HG02588 (cell line): ENCODE measurements around the gene ATF6B.

Source experiments
- ATAC-seq: cut with Tn5 transposase; IDR thresholded peaks from one replicate; pipeline ENCODE4 v1.9.1; 2021; ENCODE audit warnings: mild to moderate bottlenecking, moderate library complexity; ENCODE audit not compliant: unreplicated experiment

ATF6B gene

DNA sequence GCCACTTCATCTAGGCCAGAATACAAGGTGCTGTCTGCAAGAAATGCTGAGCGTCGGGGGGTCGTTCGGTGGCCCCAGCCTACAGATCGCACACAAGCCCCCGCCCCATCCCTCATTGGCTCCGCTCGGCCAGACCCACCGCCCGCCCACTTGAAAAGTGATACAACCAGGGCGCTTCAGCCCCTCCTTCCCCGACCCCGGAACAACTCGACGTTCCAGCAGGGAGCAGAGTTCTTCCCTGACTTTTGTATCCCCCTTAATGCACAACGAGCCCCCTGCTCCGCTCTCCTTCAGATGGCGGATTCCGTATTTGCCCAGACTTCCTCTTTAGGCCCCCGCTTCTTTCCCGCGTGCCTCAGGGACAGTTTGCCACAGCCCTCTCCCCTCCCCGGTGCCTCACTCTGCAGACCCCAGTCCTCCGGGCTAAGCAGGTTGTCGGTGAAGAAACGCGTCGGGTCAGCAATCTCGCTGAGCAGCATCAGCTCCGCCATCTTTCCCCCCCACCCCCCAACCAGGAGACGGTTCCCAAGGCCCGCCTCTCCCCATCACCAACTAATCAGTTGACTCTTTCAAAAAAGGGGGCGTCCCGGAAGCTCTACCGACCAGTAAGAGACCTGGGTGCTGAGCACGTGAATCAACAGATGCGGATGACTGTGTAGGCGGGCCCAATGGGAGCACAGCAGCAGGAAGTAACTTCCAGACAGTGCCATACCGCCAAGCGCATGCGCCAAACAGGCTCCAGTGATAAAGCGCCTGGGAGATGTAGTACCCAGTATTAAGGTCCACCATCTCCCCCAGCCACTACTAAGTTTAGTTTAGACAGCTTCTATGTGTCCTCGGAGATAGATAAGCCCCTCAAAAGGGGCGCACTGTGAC, at the start of gene ATF6B:
TSS of gene ATF6B (minus strand) at position 530 of the 876 bp plus-strand sequence. CDS start at position 491, 39 bp downstream.
- peak; percentile 81 for ATAC-seq

DNA sequence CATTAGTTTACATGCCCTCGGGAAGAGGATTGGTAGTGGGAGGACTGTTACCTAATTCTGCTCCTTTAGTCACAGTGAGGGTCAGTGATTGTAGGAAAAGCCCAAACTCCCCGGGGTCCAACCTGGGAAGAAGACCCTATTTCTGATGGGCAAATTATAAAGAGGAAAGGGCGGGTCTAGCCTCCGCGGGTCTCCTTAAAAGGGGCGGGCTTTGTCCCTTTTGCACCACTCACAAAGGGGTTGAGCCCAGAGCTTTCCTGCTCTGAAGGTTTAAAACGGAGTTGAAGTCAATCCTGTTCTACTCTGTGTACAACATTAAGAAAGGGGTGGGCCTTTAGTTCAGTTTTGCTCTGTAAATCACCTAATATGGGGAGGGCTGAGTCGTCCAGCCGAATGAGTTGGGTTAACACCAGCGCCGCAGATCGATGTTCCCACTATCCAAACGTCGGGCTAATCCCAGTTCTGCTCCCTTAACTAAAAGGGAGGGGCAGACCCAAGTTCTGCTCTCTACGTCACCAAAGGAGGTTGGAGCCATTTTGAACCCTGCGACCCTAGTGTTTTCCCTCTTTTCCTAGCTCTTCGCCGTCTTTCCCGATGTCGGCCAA, 49.2 kb upstream of the ATF6B start:
- no peak for ATAC-seq

DNA sequence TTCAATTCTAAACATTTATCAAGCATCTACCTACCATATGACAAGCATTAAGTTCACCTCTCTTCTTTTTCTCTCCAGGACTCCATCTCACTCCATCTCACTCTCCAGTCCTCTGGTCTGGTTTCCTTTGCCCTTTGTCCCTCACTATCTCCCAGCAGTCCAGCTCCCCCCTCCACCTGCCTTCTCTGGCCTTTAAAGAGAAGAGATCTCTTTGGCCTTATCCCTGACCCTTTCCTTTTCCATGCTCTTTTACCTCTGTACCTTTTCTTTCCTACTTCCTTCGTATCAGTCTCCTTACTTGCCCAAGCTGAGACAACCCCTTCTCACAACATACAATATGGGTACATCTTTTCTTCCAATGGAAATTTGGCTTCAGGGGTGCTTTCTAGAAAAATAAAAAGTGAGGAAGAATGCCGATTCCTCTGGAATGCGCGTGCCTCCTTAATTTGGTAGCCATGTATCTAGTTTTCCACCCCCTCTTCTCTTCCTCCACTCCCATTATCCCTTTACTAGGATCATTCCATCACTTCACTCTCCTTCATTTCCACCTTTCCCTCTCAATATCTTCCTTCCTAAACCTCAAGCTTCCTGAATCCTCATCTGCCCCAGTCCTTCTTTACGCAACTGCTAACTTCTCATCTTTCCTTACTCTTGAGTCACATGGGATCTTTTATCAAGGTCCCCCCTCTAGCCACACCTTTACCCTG, 48.6 kb upstream of the ATF6B start:
- ATAC-seq = no peak

- peak; percentile 34 for ATAC-seq
Observed at GRCh38 chr6:32175711-32176475, 47.8 kb upstream of the ATF6B start, which contains the start of gene AGPAT1. Gene AGPAT1, minus strand, starts transcription at chr6:32176084. Its CDS starts 4,588 bp downstream, at chr6:32171496.

DNA sequence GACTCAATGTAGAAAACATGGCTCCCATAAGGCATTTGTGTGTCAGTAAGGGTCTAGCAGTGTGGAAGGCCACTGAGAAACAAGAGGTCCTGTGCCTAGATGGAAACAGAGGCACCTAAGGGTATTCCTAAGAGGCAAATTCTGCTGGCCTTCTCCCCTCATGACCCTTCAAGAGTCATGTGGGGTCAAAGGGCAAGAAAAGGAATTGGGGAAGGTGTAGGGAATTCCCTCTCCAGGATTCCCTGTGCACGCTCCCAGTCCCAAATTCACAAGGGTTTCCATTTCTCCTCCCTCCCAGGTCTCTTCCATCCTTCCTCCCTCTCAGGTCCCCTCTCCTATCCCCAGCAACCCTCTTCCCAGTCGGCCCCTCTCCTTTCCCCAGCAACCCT, 47.3 kb upstream of the ATF6B start:
- ATAC-seq = no peak

DNA sequence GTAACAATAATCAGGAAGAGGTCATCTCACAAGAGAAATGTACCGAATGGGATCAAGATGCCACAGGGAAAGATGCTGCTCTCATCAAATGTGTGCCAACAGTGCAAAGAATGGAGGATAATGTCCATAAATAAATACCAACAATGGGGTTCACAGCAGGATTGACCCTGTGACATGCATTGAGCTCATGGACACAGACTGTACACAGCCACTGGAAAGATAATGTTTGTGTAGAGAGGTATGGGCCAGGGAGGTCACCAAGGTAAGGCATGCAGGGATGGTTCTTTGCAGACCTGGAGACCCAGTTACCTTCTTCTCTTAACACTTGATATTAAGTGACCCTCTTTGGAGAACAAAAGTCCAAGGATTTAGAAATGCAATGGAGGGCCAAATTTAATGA, 46.4 kb upstream of the ATF6B start:
- no peak for ATAC-seq

GRCh38 chr6:32173051-32173727, 45.1 kb upstream of the ATF6B start:
- ATAC-seq = no peak

GRCh38 chr6:32171234-32171633, 43.2 kb upstream of the ATF6B start:
- no peak for ATAC-seq

DNA sequence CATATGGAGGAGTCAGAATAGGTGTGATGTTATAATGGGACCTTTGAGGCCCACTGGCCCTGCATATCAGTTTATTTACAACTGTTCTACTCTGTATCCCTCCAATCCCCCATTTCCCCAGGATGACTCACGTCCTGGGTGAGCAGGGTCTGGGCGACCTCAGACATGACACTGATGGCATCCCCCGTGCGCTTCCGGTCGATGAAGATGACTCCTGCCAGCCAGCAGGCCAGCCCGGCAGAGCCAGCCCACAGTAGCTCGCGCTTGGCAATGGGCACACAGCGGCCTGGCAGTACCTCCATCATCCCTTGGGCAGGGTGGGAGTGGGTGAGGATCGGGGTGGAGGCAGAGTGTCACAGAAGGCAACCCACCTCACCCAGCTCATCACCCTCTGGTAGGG, 42.2 kb upstream of the ATF6B start:
- ATAC-seq = no peak

GRCh38 chr6:32168807-32169591, 41.0 kb upstream of the ATF6B start:
- ATAC-seq = no peak

- no peak for ATAC-seq
Observed at GRCh38 chr6:32168350-32168749, 40.3 kb upstream of the ATF6B start.

DNA sequence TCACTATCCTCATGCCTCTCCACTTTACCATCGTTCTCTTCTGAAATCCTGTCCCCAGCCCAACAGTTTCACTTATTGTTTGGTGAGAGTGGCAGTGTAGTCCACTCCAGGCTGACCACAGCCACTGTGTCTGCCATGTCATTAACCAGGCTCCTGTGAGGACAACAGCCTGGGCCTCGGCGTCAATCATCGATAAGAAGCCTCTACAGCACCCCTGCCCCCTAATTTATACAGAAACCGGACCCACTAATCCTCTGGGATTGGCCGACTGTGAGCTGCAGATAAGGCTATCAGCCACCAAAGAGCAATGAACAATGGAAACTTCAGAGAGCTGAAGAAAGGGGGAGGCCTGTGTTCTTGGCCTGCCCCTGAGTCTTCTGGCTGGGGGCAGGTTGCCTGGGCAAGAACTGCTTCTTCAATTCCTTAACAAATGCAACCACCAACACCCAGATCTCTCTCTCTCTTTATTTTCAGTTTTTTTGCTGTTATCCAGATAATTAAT, 39.8 kb upstream of the ATF6B start:
- no peak for ATAC-seq

DNA sequence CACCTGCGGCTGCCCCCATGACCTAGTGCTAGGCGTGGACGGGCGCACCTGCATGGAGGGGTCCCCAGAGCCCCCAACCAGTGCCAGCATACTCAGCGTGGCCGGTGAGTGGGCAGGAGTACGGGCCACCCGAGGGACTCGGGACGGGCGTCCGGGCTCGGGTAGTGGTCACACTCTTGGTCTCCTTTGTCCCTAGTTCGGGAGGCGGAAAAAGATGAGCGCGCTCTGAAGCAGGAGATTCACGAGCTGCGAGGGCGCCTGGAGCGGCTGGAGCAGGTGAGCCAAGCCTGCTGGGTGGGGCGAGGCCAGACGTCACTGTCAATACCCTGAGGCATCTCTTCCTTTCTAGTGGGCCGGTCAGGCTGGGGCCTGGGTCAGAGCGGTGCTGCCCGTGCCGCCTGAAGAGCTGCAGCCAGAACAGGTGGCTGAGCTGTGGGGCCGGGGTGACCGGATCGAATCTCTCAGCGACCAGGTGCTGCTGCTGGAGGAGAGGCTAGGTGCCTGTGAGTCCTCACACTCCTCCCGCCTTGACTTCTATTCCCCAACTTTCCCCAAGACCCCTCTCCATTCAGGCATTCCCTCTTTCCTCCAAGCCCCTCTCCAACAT, 39.2 kb upstream of the ATF6B start:
- ATAC-seq = no peak

GRCh38 chr6:32166411-32167061, 38.5 kb upstream of the ATF6B start:
- no peak for ATAC-seq

DNA sequence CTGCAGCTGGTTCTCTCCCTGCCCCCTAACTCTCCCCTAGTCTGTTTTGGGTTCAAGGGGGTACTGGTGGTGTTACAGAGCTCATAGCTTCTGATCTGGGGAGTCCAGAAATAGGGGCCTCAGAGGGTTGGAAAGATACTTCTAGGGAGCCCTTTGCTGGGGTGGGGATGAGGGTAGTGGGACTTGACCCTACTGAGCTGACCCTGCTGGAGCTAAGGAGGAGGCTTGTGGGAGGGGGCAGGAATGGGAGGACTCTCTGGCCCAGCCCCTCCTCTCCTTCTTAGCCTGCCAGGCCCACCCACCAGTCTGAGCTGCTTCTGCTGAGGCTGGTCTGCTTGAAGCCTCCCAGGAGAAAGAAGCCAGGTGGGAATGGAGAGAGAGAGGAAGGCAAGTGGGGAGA, 36.2 kb upstream of the ATF6B start, which contains the start of gene EGFL8:
TSS of gene EGFL8 (plus strand) at position 301 of the 400 bp plus-strand sequence. CDS start 1,571 bp downstream, outside the sequence.
- no peak for ATAC-seq

DNA sequence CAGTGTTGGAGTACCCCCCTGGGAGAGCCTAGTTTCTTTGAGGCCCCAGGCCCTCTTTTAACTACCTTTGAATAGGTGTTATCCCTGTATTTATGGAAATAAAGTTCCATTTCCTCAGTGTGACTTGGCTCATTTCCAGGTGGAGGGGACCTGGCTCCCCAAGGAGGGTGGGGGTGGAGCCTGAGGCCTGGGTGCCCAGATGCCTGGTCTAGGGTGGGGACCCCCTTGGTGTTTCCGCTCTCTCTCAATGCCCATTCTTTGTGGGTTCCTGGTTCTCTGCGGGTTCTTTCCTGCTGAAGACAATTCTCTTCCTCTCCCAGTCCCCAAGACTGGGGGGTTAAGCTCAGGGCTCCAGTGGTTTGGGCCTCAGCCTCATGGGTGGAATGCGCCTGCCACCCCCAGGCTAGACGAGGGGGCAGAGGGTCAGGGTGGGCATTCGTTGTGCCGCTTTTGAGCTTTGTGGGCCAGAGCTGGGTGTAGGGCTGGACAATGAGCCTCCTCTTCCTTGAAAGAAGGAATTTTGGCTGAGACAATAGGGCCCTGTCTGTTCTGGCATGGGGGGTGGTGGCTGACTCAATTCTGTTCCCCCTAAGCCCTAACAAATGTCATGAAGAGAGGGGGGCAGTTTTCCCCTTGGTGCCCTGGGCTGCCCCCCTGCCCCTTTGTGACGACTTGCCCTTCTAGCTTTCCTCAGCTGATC, 35.7 kb upstream of the ATF6B start:
- ATAC-seq = no peak

GRCh38 chr6:32158052-32158451, 30.0 kb upstream of the ATF6B start:
- ATAC-seq = no peak

GRCh38 chr6:32156891-32157290, 28.8 kb upstream of the ATF6B start:
- ATAC-seq = no peak
